Measurements from ENCODE around the gene GARNL3. TPM values are rescaled to one million over a fixed set of nuclear protein-coding genes. Genes with fewer than 3 reads are reported as not detected.
A peak's percentile ranks its signal among the peaks of the same experiment; 100 is the strongest.

Gene GARNL3
- total and polyA plus RNA-seq, 11 donors = 7.1 to 60.4 (median 20.3) TPM

DNA sequence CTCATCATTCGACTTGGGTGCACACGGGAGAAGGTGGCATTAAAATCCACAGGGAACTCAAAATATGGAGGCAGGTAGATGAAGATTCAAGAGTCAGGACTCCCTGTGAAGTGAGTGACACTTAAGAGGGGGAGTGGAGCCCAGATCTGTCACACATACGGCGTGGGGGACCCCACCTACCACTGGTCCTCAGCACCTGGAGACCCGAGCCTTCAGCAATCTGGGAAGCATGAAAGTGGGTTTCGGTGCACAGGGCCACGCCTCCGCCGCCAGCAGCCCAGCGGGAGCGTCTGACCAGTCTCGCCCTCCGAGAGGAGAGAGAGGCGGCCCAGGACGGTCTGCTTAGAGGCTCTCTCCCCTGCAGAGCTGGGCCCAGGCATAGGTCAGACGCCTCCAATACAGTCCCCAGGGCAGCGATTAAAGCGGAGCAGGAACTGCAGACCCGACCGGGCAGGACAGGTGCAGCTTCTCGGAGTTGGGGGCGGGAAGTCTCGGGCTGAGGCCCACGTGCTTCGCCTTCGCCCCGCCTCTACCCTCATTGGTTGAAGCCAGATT lies 131.8 kb downstream of the GARNL3 start:
- DNase-seq (peak in 1 of 5 donors; percentile 49), ATAC-seq (no peak)
- H3K9me3 ChIP-seq = no peaks in the 10 kb centered on the region
- peak overlapping the region in 4 of 12 donors; percentile 28 to 67 (median 43) for H3K27ac ChIP-seq
- 4 to 10% (median 6%) methylated on average over 15 to 27 of the region's 27 CpGs for WGBS, 4 donors
- peak overlapping the region; percentile 19 to 90 (median 63) for H3K4me3 ChIP-seq
- intact Hi-C loops (cut with DNase I) = loop anchor here (2.0 to 10.0 kb wide), 9 partner anchors 28 to 179 kb away; partner anchors contain the start of genes LRSAM1 (in 1 of the 10), RPL12 (in 1 of the 10) and ZNF79 (in 1 of the 10)
- peaks cover 0 to 26% (median 17%) of the 10 kb centered on the region in 12 donors for H3K4me1 ChIP-seq
- H3K27me3 ChIP-seq = no peaks in the 10 kb centered on the region
- TF ChIP-seq, protein P1, sequence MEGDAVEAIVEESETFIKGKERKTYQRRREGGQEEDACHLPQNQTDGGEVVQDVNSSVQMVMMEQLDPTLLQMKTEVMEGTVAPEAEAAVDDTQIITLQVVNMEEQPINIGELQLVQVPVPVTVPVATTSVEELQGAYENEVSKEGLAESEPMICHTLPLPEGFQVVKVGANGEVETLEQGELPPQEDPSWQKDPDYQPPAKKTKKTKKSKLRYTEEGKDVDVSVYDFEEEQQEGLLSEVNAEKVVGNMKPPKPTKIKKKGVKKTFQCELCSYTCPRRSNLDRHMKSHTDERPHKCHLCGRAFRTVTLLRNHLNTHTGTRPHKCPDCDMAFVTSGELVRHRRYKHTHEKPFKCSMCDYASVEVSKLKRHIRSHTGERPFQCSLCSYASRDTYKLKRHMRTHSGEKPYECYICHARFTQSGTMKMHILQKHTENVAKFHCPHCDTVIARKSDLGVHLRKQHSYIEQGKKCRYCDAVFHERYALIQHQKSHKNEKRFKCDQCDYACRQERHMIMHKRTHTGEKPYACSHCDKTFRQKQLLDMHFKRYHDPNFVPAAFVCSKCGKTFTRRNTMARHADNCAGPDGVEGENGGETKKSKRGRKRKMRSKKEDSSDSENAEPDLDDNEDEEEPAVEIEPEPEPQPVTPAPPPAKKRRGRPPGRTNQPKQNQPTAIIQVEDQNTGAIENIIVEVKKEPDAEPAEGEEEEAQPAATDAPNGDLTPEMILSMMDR (IDR thresholded peaks at IDR 0.05) = no peak
- no peak for TF ChIP-seq POLR2A (IDR thresholded peaks at IDR 0.05)
- peaks cover 0 to 37% (median 19%) of the 10 kb centered on the region in 9 donors for H3K36me3 ChIP-seq

GRCh38 chr9:127396808-127397645 lies 132.5 kb downstream of the GARNL3 start, which contains the start of gene SLC2A8:
Gene SLC2A8, plus strand, starts transcription at chr9:127397169. Its CDS starts 62 bp downstream, at chr9:127397231.
- Histone ChIP-seq H3K4me1 (peaks cover 0 to 26% (median 17%) of the 10 kb centered on the region in 12 donors), H3K4me3 (peak within 1 kb of the TSS; percentile 66 to 96 (median 82)), H3K36me3 (peaks cover 0 to 38% (median 24%) of the 10 kb centered on the region in 9 donors), H3K27ac (peak within 1 kb of the TSS; percentile 54 to 96 (median 82)), H3K27me3 (no peaks in the 10 kb centered on the region), H3K9me3 (no peaks in the 10 kb centered on the region)
- DNase-seq (peak; percentile 98 to 99 (median 99)), ATAC-seq (peak; percentile 96 to 99 (median 98))
- TF ChIP-seq, protein P1 (IDR thresholded peaks at IDR 0.05) = peak in 9 of 12 donors; percentile 11 to 37 (median 23)
- TF ChIP-seq POLR2A (IDR thresholded peaks at IDR 0.05) = peak; percentile 42 to 87
- intact Hi-C loops (cut with DNase I) = loop anchor here (2.0 to 10.0 kb wide), 9 partner anchors 28 to 180 kb away; partner anchors contain the start of genes LRSAM1 (in 1 of the 10), RPL12 (in 1 of the 10) and ZNF79 (in 1 of the 10)
- 0 to 1% (median 1%) methylated on average over 21 to 87 of the region's 87 CpGs for WGBS, 4 donors

- Histone ChIP-seq H3K9me3 (no peaks in the 10 kb centered on the region), H3K27me3 (no peaks in the 10 kb centered on the region), H3K4me1 (peaks cover 0 to 26% (median 17%) of the 10 kb centered on the region in 12 donors), H3K27ac (peak overlapping the region; percentile 54 to 96 (median 82)), H3K36me3 (peaks cover 0 to 34% (median 27%) of the 10 kb centered on the region in 9 donors), H3K4me3 (peak overlapping the region; percentile 66 to 96 (median 82))
- peak in 2 of 4 donors; percentile 1 to 8 for ATAC-seq
- intact Hi-C loops (cut with DNase I) = loop anchor here (2.0 to 10.0 kb wide), 10 partner anchors 27 to 180 kb away; partner anchors contain the start of genes LRSAM1 (in 1 of the 10), RPL12 (in 1 of the 10) and ZNF79 (in 1 of the 10)
- peak; percentile 51 to 70 (median 60) for DNase-seq
- TF ChIP-seq, protein P1 (IDR thresholded peaks at IDR 0.05) = peak in 11 of 12 donors; percentile 32 to 61 (median 47)
- no peak for TF ChIP-seq POLR2A (IDR thresholded peaks at IDR 0.05)
- WGBS, 4 donors = 0 to 1% (median 1%) methylated on average over 23 to 55 of the region's 55 CpGs
Observed at GRCh38 chr9:127397646-127398274, 133.2 kb downstream of the GARNL3 start.

Data from heart left ventricle (tissue), 16 donors.